Measurements from ENCODE around the gene TMEM80. TPM values are rescaled to one million over a fixed set of nuclear protein-coding genes. Genes with fewer than 3 reads are reported as not detected.

The TMEM80 gene
- total RNA-seq, 4 donors from 2014 or later: 19.3 to 121 (median 41.8) TPM

DNA sequence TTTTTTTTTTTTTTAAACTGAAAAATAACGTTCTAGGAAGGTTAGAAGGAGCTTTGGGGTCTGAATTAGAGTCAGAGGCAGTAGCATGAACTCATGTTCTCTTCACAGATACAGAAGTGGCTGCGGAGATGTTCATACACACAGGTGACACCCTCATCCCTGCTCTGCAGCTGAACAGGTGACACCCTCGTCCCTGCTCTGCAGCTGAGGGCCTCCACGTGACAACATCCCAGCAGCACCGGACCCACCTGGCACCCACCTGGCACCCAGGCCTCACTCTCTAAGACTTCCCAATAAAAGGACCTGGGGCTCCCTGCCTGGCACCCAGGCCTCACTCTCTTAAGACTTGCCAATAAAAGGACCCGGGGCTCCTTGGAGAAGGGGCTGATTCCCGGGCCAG, 38.8 kb upstream of the TMEM80 start:
- TF ChIP-seq EP300 (IDR thresholded peaks at IDR 0.05; ENCODE audit: low read depth) (no peak), POLR2AphosphoS5 (IDR thresholded peaks at IDR 0.05) (no peak), POLR2A (IDR thresholded peaks at IDR 0.05) (no peak)
- TF ChIP-seq, protein P1, sequence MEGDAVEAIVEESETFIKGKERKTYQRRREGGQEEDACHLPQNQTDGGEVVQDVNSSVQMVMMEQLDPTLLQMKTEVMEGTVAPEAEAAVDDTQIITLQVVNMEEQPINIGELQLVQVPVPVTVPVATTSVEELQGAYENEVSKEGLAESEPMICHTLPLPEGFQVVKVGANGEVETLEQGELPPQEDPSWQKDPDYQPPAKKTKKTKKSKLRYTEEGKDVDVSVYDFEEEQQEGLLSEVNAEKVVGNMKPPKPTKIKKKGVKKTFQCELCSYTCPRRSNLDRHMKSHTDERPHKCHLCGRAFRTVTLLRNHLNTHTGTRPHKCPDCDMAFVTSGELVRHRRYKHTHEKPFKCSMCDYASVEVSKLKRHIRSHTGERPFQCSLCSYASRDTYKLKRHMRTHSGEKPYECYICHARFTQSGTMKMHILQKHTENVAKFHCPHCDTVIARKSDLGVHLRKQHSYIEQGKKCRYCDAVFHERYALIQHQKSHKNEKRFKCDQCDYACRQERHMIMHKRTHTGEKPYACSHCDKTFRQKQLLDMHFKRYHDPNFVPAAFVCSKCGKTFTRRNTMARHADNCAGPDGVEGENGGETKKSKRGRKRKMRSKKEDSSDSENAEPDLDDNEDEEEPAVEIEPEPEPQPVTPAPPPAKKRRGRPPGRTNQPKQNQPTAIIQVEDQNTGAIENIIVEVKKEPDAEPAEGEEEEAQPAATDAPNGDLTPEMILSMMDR (IDR thresholded peaks at IDR 0.05): no peak
- no peak for DNase-seq
- Histone ChIP-seq H3K27me3 (no peaks in the 10 kb centered on the region), H3K27ac (no peak overlapping the region), H3K36me3 (no peaks in the 10 kb centered on the region), H3K4me1 (peaks cover 0 to 17% (median 7%) of the 10 kb centered on the region in 4 donors), H3K4me3 (no peak overlapping the region), H3K9me3 (no peaks in the 10 kb centered on the region)
- intact Hi-C loops (cut with DNase I; ENCODE audit: low total_unique reads) (no loop called here), in situ Hi-C loops (cut with MboI; ENCODE audit: low pct_ligation_motif_present in 1 of 4, low pct_unique_long_range_greater_than_20kb in 1 of 4, low sequenced_read_pairs in 3 of 4) (no loop called here)
- WGBS, 2 donors (ENCODE audit: low coverage in 1 of 2): 86 to 88% methylated on average over 2 to 7 of the region's 7 CpGs

DNA sequence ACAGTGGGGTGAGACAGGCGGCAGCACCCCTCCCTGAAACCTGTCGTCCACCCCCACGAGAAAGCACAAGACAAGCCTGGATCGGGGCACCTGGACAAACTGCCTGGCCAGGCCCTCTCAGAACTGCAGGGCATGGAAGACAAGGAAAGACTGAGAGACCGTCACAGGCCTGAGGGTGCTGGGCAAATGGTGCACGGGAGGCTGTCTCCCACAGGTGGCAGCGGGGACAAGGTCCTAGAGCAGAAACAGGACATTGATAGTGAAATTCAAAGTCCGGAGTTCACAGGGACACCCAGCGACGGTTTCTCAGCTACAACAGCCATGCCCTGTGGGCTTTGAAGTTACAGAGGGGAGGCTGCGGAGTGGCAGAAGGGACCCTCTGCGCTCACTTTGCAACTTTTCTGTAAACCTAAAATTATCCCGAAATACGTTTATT, 37.9 kb upstream of the TMEM80 start:
- Histone ChIP-seq H3K4me1 (peaks cover 0 to 17% (median 8%) of the 10 kb centered on the region in 4 donors), H3K36me3 (no peaks in the 10 kb centered on the region), H3K9me3 (no peaks in the 10 kb centered on the region), H3K27me3 (no peaks in the 10 kb centered on the region), H3K4me3 (no peak overlapping the region), H3K27ac (no peak overlapping the region)
- in situ Hi-C loops (cut with MboI; ENCODE audit: low pct_ligation_motif_present in 1 of 4, low pct_unique_long_range_greater_than_20kb in 1 of 4, low sequenced_read_pairs in 3 of 4): no loop called here
- DNase-seq: no peak
- intact Hi-C loops (cut with DNase I; ENCODE audit: low total_unique reads): no loop called here
- WGBS, 2 donors (ENCODE audit: low coverage in 1 of 2): 81 to 88% methylated on average over 8 to 14 of the region's 14 CpGs
- TF ChIP-seq EP300 (IDR thresholded peaks at IDR 0.05; ENCODE audit: low read depth): no peak
- TF ChIP-seq, protein P1 (IDR thresholded peaks at IDR 0.05): peak in 1 of 5 experiments; percentile 8

DNA sequence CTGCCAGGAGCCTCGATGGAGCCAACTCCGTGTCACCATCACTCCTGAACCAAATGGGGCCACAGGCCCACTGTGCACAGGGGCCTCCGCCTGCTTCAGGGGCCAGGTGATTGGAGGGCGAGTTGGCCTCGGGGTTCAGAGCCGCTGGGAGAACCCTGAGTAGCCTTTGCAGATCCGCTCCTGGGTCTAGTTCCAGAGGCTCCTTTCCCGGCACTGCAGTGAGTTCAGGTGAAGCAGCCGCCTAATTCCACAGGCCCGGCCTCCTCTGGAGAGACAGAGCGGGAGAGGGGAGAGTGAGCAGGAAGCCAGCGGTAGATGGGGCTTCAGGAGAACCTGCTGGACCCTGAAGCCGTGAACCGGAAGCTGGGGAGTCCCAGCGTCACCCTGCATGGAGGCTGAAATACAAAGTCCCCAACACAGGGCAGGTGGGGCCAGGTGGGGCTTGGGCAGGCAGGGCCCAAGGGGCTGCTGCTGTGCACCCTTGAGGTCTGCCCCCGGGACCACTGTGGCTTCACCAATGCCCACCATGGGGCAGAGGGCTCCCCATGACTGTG, 36.0 kb upstream of the TMEM80 start:
- H3K36me3 ChIP-seq: no peaks in the 10 kb centered on the region
- intact Hi-C loops (cut with DNase I; ENCODE audit: low total_unique reads): no loop called here
- no peaks in the 10 kb centered on the region for H3K27me3 ChIP-seq
- H3K27ac ChIP-seq: no peak overlapping the region
- TF ChIP-seq POLR2AphosphoS5 (IDR thresholded peaks at IDR 0.05) (no peak), EP300 (IDR thresholded peaks at IDR 0.05; ENCODE audit: low read depth) (no peak), POLR2A (IDR thresholded peaks at IDR 0.05) (no peak)
- TF ChIP-seq, protein P1 (IDR thresholded peaks at IDR 0.05): no peak
- 90 to 93% methylated on average over 2 to 15 of the region's 16 CpGs for WGBS, 2 donors (ENCODE audit: low coverage in 1 of 2)
- no peak overlapping the region for H3K4me3 ChIP-seq
- in situ Hi-C loops (cut with MboI; ENCODE audit: low pct_ligation_motif_present in 1 of 4, low pct_unique_long_range_greater_than_20kb in 1 of 4, low sequenced_read_pairs in 3 of 4): loop anchor here in 1 of 4 donors (10.0 kb wide), 1 partner anchor 65 kb away; no protein-coding TSS in a partner anchor
- peaks cover 0 to 16% (median 8%) of the 10 kb centered on the region in 4 donors for H3K4me1 ChIP-seq
- H3K9me3 ChIP-seq: no peaks in the 10 kb centered on the region
- no peak for DNase-seq

DNA sequence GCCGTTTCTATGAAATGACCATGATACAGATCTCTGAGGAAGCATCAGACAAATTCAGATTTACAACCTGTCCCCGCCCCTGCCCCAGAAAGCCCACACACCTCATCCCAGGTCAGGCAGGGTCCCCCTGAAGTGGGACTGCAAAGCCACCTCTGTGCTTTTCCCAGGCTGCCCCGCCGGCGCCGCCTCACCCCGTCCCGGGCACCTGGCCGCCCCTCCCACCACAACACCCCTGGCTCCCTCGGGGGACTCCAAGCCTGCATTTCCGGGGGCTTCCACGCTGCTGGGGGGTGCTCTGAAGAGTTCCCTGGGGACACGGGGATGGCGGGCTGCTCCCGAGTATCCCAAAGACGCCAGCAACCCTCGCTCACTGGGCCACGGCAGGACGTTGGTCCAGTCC, 35.3 kb upstream of the TMEM80 start:
- Histone ChIP-seq H3K36me3 (no peaks in the 10 kb centered on the region), H3K27ac (no peak overlapping the region), H3K9me3 (no peaks in the 10 kb centered on the region), H3K4me3 (no peak overlapping the region), H3K4me1 (peaks cover 0 to 10% (median 5%) of the 10 kb centered on the region in 4 donors), H3K27me3 (no peaks in the 10 kb centered on the region)
- TF ChIP-seq EP300 (IDR thresholded peaks at IDR 0.05; ENCODE audit: low read depth) (no peak), POLR2A (IDR thresholded peaks at IDR 0.05) (no peak)
- TF ChIP-seq, protein P1 (IDR thresholded peaks at IDR 0.05): no peak
- WGBS, 2 donors (ENCODE audit: low coverage in 1 of 2): 79 to 94% methylated on average over 2 to 17 of the region's 19 CpGs
- in situ Hi-C loops (cut with MboI; ENCODE audit: low pct_ligation_motif_present in 1 of 4, low pct_unique_long_range_greater_than_20kb in 1 of 4, low sequenced_read_pairs in 3 of 4): loop anchor here in 1 of 4 donors (10.0 kb wide), 1 partner anchor 65 kb away; no protein-coding TSS in a partner anchor
- intact Hi-C loops (cut with DNase I; ENCODE audit: low total_unique reads): no loop called here
- DNase-seq: no peak
